Measurements from ENCODE around the gene SCP2.

Gene SCP2

DNA sequence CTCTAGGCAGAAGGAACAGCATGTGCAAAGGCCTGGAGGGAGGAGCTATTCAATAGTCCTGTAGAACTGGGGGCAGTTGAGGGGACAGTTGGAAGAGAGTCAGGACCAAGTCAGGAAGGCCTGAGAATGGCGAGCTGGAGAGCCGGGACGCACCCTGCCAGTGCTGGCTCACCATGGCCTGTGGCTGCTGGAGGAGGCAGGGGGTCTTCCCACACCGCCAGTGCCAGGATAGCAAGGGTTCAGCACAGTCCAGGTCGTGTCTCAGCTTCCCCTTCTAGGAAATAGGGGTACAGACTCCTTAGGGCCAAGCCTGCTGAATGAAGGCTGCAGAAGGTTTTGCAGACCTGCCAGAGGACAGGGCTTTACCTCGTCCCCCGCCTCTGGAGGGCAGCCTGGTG is 142.2 kb downstream of the SCP2 start:
- no peak for FAIRE-seq

DNA sequence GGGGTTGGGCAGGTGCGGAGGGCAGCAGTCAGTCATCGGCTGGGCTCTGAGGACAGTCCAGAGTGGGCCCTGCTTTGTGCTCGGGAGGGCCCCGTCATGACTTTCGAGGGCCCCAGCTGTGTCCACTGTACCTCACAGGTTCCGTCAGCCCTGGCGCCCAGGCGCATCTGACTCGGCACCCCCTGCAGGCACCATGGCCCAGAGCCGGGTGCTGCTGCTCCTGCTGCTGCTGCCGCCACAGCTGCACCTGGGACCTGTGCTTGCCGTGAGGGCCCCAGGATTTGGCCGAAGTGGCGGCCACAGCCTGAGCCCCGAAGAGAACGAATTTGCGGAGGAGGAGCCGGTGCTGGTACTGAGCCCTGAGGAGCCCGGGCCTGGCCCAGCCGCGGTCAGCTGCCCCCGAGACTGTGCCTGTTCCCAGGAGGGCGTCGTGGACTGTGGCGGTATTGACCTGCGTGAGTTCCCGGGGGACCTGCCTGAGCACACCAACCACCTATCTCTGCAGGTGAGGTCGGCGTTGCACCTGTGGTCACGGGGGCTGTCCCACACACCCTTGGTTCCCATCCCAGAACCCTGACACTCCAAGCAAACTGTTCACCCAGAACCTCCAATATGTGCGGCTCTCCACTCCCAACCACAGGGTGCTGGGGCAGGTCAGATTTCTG is 142.7 kb downstream of the SCP2 start:
- FAIRE-seq, result no peak

DNA sequence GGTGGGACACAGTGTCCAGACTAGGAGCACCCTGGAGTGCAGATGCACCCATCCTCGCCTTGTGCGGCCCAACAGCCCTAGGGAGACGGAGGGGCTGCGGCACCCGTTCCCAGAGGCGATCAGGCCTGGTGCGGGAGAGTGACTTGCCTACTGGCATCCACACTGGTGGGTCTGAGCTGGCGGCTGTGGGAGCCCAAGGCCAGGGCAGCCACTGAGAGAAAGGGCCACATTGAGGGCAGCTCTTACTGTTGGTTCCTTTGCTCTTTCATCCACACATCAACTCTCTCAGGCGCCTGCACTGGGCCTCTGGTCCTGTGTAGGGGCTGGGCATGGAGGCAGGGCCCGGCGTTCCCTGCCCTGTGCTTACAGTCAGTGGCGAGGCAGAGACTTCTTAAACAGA is 143.5 kb downstream of the SCP2 start:
- FAIRE-seq, result no peak

DNA sequence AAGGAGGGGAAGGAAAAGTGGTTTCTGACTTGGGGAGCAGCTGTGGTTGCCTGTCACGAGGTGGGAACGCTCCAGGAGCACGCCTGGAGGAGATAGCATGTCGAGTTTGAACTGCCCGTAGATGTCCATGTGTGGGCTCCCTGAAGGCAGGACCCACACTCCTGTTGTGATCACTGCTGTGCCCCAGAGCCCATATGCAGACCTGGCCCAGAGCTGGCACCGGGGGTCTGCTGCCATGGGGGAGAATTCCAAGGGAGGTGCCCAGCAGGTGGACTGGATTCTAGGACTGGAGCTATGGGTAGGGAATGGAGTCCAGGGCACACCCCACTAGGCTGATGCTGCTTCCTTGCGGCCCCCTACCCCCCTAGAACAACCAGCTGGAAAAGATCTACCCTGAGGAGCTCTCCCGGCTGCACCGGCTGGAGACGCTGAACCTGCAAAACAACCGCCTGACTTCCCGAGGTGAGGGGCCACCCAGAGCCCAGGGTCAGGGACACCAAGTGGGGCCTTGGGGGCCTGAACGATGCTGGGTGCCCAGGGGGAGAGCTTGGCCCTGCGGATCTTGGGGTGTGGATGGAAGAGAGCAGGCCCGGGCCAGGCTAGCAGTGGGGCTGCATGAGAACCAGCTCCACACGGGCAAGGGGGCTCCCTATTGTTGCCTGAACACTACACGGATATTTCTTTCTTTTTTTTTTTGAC is 144.2 kb downstream of the SCP2 start:
- FAIRE-seq, result no peak

DNA sequence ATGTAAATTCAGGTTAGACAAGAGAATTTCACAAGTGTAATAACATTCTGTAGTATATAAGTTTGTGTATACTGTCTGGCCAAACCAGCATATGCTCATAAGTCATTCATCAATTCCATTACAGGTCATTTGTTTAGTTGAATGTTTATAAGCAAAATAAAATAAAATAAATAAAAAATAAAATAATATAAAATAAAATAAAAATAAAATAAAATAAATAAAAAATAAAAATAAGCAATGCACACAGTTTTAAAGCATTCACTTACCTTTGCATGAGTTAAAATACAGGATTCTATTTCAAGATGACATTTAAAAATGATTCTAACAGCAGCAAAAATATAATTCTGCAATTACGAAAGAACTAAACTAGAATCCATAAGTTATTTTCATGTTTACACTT is 144.8 kb downstream of the SCP2 start:
- no peak for FAIRE-seq

DNA sequence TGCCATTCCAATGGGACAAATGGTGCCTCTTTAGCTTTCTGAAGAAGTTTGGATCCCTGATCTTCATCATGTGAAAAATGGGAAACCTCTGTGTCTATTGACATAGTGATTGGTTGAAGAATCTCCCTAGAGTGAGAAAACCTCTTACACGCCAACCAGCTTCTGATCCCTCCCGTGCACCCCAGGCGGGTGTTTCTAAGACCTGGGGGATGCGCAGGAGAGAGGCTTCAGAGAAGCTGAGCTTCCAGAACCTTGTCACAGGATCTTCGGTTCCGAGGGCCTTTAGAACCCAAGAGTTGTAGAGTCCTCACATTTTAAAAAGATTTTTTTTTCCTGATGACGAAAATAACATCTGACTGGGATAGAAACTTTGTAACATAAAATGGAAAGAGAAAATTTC is 146.2 kb downstream of the SCP2 start:
- FAIRE-seq, result no peak

DNA sequence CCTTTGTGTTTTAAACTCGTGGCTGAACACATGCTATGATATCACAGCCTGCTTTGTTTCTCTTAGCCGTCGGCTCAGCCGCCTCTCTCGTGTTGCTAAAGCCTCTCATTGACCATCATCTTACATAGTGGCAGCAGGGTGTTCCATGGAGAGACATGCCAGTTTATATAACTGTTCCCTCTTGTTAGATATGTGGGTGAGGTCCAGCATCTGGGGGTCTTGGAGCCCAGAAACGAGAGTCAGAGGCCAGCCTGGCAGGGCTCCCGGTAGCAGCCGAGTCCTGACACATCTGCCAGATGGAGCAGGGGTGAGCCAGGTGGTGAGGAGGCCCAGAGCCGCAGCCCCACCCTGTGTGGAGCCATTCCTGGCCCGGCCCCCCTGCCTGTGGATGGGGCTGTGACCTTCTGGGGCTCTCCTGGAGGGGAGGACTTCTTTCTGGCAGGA is 146.8 kb downstream of the SCP2 start:
- no peak for FAIRE-seq

DNA sequence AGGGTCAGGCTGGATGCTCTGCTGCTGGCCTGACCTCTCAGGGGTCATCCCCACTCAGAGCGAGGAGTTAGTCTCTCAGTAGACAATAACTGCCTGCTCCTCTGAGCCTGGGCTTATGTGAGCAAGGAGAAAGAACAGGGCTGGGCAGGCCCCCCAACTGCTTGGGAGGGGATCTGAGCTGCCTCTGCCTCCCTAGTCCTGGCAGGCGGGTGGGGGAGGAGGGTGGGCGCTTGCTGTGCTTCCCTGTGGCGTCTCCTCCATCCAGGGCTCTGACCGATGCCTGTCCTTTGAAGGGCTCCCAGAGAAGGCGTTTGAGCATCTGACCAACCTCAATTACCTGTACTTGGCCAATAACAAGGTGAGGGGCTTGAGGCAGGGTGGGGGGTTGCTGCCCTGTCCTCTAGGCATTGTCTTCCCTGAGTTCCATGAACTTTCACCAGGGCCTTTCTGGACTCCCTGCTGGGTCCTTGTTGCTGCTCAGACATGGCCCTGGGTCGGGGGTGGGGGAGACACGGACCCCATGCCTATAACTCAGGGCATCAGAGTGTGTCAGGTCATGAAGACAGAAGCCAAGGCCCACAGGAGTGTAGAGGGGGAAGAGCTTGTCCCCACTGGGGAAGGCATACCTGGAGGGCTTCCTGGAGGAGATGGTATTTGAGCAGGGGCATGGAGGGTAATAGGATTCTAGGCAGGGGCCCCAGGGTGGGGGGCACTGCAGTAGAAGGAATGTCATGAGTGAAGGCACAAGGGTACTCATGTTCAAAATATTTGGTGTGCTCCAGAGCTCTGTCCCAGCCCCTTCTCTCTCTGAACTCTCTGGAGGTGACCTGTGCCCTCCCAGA is 147.5 kb downstream of the SCP2 start:
- no peak for FAIRE-seq

DNA sequence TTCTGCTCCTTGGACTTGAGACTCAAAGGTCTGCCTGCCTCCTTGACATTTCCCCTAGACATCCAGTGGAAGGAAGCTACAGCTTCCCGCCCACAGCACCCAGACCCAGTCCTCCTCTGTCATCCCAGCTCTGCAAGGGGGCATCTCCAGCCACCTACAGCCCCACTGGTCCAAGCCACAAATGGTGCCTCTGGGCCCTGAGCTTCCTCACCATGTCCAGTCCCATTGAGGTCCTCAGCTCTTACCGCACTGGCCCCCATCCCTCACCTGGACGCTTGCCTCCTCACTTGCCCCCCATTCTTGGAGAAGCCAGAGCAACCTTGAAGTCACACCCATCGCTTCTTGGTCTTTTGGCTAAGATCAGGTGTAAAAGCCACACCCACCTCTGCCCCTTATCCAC is 148.1 kb downstream of the SCP2 start:
- no peak for FAIRE-seq

DNA sequence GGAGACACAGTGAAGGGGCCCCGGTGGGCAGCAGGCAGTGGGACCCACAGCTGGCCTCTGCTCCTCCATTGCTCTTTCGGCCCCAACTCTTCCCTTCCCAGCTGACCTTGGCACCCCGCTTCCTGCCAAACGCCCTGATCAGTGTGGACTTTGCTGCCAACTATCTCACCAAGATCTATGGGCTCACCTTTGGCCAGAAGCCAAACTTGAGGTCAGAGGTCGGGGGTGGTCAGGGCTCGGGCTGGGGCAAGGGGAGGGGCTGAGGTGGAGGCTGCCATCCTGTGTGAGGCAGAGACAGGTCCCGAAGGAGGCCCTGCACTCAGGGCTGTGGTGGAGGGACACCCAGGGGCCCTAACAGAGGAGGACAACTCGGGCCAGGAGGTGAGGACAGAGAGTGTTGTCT is 148.7 kb downstream of the SCP2 start:
- FAIRE-seq, result no peak

DNA sequence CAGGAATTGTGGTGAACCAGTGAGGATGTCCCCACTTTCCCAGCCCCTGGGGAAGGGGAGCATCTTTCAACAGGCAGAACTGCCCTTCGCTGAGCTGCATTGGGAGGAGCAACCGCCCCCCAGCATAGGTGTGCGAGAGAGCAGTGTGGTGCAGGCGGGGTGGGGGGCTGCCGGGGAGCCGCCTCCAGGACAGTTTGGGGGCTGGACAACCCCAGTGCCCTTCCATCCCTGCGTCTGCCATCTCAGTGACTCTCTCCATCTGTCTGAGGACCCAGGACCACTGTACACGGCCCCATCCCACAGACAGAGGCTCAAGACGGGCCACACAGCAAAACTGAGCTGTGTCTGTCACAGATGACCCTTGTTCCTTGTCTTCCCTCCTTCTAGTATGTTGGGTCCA is 149.1 kb downstream of the SCP2 start:
- FAIRE-seq, result no peak

DNA sequence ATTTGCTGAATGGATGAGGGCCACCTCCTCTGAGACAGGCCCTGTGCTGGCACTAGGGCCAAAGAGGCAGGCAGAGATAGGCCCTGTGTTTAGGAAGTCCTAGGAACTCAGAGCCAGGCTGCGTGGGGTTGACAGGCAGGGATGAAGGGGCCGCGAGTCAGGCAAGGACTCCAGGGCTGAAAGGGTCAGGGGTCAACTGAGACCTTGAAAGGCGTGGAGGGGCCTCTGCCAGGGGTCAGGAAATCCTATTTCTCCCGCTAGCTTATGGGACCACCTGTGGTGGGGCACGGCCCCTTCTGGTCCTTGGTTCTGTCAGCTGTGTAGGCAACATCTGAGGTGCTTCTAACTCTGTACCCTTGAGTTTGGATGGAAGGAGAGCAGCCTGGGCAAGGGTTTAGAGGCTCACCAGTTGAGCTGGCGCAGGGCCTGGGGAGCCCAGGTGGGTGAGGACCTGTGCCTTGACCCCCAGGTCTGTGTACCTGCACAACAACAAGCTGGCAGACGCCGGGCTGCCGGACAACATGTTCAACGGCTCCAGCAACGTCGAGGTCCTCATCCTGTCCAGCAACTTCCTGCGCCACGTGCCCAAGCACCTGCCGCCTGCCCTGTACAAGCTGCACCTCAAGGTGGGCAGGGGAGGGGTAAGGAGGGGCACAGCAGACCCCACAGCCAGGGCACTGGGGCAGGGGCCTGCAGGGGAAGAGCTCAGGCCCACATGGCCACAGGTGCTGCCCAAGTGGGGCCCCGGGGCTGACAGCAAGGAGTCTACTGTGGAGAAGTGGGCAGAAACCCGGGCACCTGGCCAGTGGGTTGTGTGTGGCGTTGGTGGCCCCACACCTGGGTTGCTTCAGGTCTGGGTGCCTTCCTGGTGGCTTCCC is 149.9 kb downstream of the SCP2 start:
- FAIRE-seq, result no peak

DNA sequence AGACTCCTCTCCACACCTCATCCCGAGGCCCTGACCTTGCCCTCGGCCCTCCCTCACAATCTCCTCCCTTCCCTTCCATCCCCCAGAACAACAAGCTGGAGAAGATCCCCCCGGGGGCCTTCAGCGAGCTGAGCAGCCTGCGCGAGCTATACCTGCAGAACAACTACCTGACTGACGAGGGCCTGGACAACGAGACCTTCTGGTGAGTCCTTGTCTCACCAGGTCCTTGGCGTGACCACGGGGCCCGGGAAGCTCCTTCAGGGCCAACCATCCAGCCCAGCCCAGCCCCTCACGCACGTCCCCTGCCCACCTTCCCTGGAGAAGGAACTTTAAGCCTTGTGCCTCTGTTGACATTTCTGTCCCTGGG is 150.5 kb downstream of the SCP2 start:
- no peak for FAIRE-seq

DNA sequence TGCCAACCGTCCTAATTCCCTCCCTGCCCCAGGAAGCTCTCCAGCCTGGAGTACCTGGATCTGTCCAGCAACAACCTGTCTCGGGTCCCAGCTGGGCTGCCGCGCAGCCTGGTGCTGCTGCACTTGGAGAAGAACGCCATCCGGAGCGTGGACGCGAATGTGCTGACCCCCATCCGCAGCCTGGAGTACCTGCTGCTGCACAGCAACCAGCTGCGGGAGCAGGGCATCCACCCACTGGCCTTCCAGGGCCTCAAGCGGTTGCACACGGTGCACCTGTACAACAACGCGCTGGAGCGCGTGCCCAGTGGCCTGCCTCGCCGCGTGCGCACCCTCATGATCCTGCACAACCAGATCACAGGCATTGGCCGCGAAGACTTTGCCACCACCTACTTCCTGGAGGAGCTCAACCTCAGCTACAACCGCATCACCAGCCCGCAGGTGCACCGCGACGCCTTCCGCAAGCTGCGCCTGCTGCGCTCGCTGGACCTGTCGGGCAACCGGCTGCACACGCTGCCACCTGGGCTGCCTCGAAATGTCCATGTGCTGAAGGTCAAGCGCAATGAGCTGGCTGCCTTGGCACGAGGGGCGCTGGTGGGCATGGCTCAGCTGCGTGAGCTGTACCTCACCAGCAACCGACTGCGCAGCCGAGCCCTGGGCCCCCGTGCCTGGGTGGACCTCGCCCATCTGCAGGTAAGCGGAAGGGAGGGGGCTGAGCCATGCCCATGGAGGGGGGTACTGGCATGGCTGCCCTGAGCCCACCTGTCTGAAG is 151.4 kb downstream of the SCP2 start:
- FAIRE-seq, result no peak

DNA sequence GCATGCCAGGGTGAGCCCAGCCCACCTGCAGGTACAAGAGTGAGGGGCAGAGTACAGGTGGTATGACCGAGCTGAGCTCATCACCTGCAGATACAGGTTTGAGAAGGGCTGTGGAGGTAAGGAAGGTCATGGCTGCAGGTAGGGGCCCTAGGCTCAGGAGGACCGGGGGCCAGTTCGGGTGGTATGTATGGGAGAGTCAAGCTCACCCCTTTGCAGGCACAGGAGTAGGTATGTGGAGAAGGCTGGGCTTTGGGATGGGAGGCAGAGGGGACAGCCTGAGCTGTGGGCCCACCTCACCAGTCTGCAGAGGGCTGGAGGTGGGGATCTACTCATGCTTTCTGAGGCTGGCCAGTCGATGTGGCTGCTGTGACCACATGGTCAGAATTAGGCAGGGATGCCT is 152.2 kb downstream of the SCP2 start:
- no peak for FAIRE-seq

DNA sequence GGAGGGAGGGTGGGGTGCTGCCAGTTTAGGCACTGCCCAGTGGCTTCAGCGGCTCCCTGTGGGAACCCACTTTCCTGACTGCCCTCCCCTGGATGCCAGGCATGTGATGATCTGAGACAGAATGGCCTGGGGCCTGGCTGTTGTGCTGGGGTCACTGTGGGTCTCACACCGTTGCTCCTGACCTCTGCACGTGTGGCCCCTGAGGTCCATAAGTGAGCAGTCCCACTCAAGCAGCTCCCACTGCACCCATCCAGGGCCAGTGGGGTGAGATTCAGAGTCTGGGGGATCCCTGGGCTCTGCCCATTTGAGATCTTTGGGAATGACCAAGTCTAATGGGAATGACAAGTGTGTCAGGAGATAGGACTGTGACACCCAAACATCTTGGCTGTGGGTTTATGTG is 153.0 kb downstream of the SCP2 start:
- no peak for FAIRE-seq

DNA sequence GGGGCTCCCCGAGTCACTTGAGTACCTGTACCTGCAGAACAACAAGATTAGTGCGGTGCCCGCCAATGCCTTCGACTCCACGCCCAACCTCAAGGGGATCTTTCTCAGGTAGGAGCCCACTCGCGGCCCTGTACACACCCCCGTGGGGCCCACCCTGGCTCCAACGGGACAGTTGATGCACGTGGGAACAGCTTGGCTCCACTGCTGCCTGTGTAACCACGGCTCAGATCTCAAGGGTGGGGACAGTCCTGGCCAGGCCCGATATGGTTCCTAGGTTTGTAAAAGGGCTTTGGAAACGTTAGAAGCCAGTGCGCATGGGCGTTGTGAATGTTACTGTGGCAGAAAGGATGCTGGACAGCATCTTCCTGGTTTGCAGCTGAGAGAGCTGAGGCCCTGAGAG is 153.7 kb downstream of the SCP2 start:
- no peak for FAIRE-seq

DNA sequence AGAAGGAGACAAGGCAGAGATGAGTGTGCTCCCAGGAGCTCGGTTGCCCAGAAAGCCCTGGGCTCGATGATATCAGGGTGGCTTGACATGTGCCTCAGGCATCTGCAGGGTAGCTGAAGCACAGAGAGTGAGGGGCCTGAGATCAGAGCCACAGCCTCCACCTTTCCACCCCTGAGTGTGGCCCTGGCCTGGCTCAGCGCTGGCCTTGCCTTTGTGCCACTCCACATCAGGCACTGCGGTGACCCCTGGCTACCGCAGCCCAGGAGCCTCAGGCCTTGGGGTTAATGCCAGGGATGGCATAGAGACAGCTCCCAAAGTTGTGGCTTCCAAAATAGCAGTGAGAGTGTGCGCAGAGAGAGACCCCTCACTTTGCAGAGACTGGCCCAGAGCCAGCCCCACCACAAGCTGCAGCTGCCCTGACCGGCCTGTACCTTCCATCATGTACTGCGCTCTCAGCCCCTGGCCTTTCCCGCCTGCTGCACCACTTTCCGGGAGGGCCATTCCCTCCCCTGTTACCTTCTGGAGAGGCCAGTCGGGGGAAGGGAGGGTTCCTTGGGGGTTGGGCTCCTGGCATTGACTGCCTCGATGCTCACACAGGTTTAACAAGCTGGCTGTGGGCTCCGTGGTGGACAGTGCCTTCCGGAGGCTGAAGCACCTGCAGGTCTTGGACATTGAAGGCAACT is 154.4 kb downstream of the SCP2 start:
- no peak for FAIRE-seq

DNA sequence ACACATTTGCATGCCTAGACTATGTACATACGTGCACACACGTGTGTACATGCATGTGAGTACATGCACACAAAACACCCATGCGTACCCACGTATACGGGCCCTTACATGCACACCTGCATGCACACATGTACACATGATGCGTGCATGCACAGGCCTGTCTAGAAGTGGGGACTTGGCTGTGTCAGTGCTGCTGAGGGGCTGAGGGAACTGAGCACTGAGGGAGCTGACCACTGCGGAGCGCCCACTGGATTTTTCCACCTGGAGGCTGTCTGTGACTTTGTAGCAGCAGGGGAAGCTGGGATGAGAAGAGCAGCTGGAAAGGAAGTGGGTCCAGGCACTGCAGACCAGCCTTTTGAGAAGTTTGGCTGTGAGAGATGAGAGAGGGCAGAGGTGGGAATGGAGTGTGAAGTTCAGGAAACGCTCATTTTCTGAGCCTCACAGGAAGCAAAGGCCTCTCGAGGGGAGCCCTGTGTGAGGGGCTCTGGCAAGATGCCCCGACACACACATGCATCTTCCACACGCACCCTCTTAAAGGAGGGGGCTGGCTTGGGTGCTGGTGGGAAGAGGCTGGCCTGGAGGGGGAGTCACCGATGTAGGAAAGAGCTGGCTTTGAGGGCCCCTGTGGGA is 155.9 kb downstream of the SCP2 start:
- FAIRE-seq, result no peak

DNA sequence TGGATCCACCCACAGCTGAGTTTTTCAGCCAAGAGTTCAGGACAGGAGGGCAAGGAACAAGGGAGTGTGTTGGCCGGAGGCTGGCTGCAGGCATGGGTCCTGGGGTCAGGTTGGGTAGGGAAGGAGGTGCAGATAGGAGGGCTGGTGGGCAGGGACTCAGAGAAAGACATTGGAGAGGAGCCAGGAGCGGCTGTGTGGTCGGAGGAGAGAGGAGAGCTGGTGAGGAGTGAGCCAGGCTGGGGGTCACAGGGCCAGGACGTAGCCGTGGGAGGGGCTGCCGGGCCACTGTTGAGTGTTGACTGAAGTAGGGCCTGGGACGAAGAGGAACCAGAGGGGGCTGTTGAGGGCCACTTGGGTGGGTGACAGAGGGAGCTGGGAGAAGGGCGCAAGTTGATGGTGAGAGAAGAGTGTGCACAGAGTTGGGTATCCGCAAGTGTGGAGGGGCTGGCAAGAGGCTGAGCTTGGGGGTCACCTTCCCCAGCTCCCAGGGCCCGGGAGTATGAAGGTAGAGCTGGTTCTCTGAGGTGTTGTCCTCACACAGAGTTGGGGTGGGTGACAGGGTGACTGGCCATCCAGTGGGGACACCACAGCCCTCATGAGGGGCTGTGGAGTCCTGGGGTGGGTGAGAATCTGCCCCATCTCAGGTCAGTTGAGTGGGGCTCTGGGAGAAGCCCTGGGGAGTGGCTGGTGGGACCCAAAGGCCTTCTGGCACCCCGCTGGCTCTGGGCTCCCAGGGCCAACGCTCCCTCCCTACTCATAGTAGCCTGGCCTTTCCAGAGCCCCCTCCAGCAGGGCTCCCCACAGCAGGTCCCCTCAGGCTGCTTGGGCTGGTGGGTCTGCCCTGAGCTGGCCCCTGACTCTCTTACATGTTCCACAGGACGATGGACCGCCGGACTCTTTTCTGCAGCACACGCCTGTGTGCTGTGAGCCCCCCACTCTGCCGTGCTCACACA is 156.8 kb downstream of the SCP2 start:
- no peak for FAIRE-seq
